KMS-11 (cell line): Measurements from ENCODE around the gene ABHD12.
"Not testable (repeated sequence)": the region's sequence is repeated elsewhere in the genome, so short reads cannot be mapped to it uniquely, and the experiment has no call there.

Experiments used
- H2AFZ ChIP-seq: fragments of 200-600 bp; sonication (generic); 2 replicates; pipeline ENCODE4 v1.6.1; 2016; ENCODE audit warnings: antibody characterized with exemption, mixed run types, low read depth
- H3K27ac ChIP-seq: fragments of 200-600 bp; sonication (generic); 2 replicates; pipeline ENCODE4 v1.6.1; 2016; ENCODE audit warnings: mild to moderate bottlenecking, mixed run types
- H3K27me3 ChIP-seq: fragments of 200-600 bp; sonication (generic); 2 replicates; pipeline ENCODE4 v1.6.1; 2017; ENCODE audit warnings: mild to moderate bottlenecking, low read depth, mixed run types, moderate library complexity; ENCODE audit not compliant: insufficient read depth
- H3K36me3 ChIP-seq: fragments of 200-600 bp; sonication (generic); 2 replicates; pipeline ENCODE4 v1.6.1; 2017; ENCODE audit warnings: mild to moderate bottlenecking, mixed run types; ENCODE audit not compliant: insufficient read depth
- H3K4me1 ChIP-seq: fragments of 200-600 bp; sonication (generic); 2 replicates; pipeline ENCODE4 v1.6.1; 2016; ENCODE audit warnings: mild to moderate bottlenecking, low read depth, mixed run types; ENCODE audit not compliant: poor library complexity, severe bottlenecking
- H3K4me2 ChIP-seq: fragments of 200-600 bp; sonication (generic); 2 replicates; pipeline ENCODE4 v1.7.0; 2016; ENCODE audit warnings: mild to moderate bottlenecking, mixed run types
- H3K4me3 ChIP-seq: fragments of 200-600 bp; sonication (generic); IDR thresholded peaks from 2 replicates; pipeline ENCODE4 v1.6.1; 2017; ENCODE audit warnings: low read depth, low read length, mixed read lengths; ENCODE audit not compliant: insufficient read depth
- H3K79me2 ChIP-seq: fragments of 200-600 bp; sonication (generic); 2 replicates; pipeline ENCODE4 v1.6.1; 2016; ENCODE audit warnings: low read depth, mixed run types; ENCODE audit not compliant: insufficient read depth
- H3K9ac ChIP-seq: fragments of 200-600 bp; sonication (generic); 2 replicates; pipeline ENCODE4 v1.6.1; 2016; ENCODE audit warnings: mild to moderate bottlenecking, mixed run types
- H4K20me1 ChIP-seq: fragments of 200-600 bp; sonication (generic); 2 replicates; pipeline ENCODE4 v1.6.1; 2016; ENCODE audit warnings: mild to moderate bottlenecking, mixed run types; ENCODE audit not compliant: insufficient read depth
- TF ChIP-seq, protein P1 (sequence below): fragments of 200-600 bp; sonication (generic); conservative IDR thresholded peaks from 2 replicates; pipeline ENCODE4 v1.6.1; 2017; ENCODE audit warnings: low read depth, mild to moderate bottlenecking, antibody characterized with exemption, low read length, moderate library complexity, mixed read lengths

Gene ABHD12

DNA sequence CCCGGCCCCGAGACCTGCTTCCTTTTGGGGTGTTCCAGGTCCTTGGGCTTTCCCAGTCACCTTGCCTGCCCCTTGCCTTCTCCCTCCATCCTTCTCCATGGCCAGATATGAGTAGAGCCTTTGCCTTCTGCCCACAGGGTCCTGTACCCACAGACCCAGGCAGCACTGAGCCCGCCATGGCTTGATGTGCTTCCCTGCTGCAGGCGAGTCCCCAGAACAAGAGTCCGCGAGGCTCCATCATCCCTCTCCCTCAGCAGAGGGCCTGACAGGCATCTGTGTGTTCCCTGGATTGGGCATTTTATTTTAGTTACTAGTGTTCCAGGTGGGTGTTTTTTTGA lies 120.8 kb downstream of the ABHD12 start:
- H3K27ac ChIP-seq = no peak overlapping the region
- H3K4me3 ChIP-seq = no peak overlapping the region
- no peak overlapping the region for H3K4me2 ChIP-seq
- TF ChIP-seq, protein P1, sequence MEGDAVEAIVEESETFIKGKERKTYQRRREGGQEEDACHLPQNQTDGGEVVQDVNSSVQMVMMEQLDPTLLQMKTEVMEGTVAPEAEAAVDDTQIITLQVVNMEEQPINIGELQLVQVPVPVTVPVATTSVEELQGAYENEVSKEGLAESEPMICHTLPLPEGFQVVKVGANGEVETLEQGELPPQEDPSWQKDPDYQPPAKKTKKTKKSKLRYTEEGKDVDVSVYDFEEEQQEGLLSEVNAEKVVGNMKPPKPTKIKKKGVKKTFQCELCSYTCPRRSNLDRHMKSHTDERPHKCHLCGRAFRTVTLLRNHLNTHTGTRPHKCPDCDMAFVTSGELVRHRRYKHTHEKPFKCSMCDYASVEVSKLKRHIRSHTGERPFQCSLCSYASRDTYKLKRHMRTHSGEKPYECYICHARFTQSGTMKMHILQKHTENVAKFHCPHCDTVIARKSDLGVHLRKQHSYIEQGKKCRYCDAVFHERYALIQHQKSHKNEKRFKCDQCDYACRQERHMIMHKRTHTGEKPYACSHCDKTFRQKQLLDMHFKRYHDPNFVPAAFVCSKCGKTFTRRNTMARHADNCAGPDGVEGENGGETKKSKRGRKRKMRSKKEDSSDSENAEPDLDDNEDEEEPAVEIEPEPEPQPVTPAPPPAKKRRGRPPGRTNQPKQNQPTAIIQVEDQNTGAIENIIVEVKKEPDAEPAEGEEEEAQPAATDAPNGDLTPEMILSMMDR = no peak
- H3K4me1 ChIP-seq = no peaks in the 10 kb centered on the region
- no peaks in the 10 kb centered on the region for H3K36me3 ChIP-seq
- no peaks in the 10 kb centered on the region for H3K27me3 ChIP-seq
- no peak overlapping the region for H3K9ac ChIP-seq
- no peaks in the 10 kb centered on the region for H4K20me1 ChIP-seq
- H2AFZ ChIP-seq = no peak overlapping the region
- H3K79me2 ChIP-seq = no peaks in the 10 kb centered on the region

DNA sequence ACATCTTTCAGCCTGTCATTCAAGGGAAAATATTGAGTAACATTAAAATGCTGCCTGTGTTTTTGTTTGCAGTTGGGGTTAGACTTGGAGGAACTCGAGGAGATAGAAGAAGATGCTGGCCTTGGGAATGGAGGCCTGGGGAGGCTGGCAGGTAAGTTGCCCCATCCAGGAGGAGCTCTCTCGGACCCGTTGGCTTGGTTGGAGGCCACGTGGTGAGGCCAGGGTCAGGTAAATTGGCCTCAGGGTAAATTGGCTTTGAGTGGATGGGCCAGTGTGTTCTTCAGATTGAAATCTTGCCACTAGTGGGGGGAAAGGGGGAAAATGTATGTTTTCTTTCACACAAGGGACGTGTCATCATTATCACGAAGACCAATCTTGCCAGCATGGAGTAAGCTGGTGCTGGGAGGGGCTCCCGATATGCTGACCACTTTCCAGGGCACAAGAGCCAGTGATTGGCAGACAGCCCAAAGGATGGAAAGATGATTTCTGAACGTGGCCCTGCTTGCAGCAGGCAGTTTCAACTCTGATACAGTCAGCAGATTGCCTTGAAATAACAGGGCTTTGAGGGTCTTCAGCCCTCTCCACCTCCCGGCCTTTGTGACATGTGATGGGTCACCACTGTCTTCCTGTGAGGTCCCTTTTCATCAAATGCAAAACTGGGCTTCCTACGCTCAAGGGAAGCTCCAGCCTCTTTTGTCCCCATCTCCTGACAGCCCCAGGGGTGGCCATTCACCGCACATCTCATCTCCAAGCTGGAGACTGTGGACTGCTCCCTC lies 121.4 kb downstream of the ABHD12 start:
- Histone ChIP-seq H3K27me3 (no peaks in the 10 kb centered on the region), H3K27ac (no peak overlapping the region), H3K9ac (no peak overlapping the region), H4K20me1 (no peaks in the 10 kb centered on the region), H3K79me2 (no peaks in the 10 kb centered on the region), H3K4me1 (no peaks in the 10 kb centered on the region), H3K4me2 (no peak overlapping the region), H3K4me3 (no peak overlapping the region), H2AFZ (no peak overlapping the region), H3K36me3 (no peaks in the 10 kb centered on the region)
- TF ChIP-seq, protein P1 = no peak

DNA sequence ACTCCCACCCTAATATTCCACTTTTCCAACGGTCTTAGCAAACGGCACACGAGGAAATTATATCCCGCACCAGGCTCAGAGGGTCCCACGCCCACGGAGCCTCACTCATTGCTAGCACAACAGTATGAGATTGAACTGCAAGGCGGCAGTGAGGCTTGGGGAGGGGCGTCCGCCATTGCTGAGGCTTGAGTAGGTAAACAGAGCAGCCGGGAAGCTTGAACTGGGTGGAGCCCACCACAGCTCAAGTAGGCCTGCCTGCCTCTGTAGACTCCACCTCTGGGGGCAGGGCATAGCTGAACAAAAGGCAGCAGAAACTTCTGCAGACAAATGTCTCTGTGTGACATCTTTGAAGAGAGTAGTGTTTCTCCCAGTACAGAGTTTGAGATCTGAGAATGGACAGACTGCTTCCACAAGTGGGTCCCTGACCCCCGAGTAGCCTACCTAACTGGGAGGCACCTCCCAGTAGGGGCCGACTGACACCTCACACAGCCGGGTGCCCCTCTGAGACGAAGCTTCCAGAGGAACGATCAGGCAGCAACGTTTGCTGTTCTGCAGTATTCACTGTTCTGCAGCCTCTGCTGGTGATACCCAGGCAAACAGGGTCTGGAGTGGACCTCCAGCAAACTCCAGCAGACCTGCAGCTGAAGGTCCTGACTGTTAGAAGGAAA lies 129.7 kb downstream of the ABHD12 start:
- not testable (repeated sequence) for H4K20me1 ChIP-seq, H3K27me3 ChIP-seq, H3K27ac ChIP-seq, H3K9ac ChIP-seq, H3K79me2 ChIP-seq, H2AFZ ChIP-seq, H3K4me2 ChIP-seq, H3K4me3 ChIP-seq, H3K36me3 ChIP-seq
- H3K4me1 ChIP-seq = peaks cover 15% of the 10 kb centered on the region

DNA sequence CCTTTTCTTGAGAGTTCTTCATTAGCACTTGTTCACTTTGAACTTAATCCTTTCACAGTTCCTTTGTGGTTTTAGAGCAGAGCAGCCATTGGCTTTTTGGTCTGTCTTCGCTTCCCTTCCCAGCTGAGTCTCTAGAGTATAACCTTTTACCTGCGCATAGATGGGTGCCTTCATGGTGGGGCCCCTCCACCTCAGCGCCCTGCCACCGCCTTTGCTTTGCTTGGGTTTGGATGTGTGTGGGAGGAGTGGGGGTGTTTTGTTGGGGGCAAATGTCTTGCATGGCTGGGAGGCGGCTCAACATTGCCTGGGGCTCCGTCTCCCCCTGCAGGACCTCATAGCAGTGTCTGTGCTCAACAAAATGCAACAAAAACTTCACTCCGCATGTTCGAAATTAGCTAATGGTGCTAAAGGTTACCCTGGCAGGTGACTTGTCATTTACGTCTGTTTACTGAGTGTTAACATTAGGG lies 130.8 kb downstream of the ABHD12 start:
- no peaks in the 10 kb centered on the region for H3K27me3 ChIP-seq
- H3K79me2 ChIP-seq = peaks cover 14% of the 10 kb centered on the region; the same call in 1 of the 2 replicates
- H4K20me1 ChIP-seq = no peaks in the 10 kb centered on the region
- no peak overlapping the region for H3K4me3 ChIP-seq
- H3K4me1 ChIP-seq = peaks cover 17% of the 10 kb centered on the region
- no peak overlapping the region for H3K4me2 ChIP-seq
- no peak overlapping the region for H3K9ac ChIP-seq
- no peaks in the 10 kb centered on the region for H3K36me3 ChIP-seq
- H2AFZ ChIP-seq = no peak overlapping the region
- no peak overlapping the region for H3K27ac ChIP-seq
- TF ChIP-seq, protein P1 = no peak

DNA sequence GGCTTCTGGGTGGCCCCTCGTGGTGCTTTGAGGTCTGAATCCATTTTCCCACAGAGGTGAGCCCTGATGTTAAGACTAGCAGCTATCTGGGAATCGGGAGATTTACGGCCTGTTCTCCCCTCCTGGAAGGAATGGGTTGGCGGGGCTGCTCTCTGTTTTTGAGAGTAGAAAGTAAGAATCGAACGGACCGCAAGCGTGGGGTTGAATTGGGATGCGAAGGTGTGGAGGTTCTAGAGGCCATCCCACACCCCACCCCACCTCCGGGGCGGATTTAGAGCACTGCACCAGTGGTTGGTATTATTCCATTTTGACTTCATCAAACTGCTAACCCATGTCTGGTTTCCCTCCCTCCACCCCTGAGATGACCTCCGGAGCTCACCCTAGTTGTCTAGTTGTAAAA lies 131.3 kb downstream of the ABHD12 start:
- TF ChIP-seq, protein P1 = no peak
- Histone ChIP-seq H4K20me1 (no peaks in the 10 kb centered on the region), H3K27ac (no peak overlapping the region), H3K4me3 (no peak overlapping the region), H3K36me3 (no peaks in the 10 kb centered on the region), H3K4me1 (peaks cover 17% of the 10 kb centered on the region), H3K4me2 (no peak overlapping the region), H3K9ac (no peak overlapping the region), H2AFZ (no peak overlapping the region), H3K27me3 (no peaks in the 10 kb centered on the region), H3K79me2 (peaks cover 19% of the 10 kb centered on the region; the same call in 1 of the 2 replicates)
